Tibial nerve (tissue), 4 donors: ENCODE results near the gene CUL1.

ENCODE experiments used
- EP300 ChIP-seq, 2 donors: sonication (generic); formaldehyde crosslinking; IDR thresholded peaks; one replicate each; pipeline ENCODE4 v1.6.1; 2017; ENCODE audit warnings: antibody characterized with exemption in 2 of 2, mild to moderate bottlenecking in 1 of 2
- POLR2A ChIP-seq, 2 donors: fragments of 450-650 bp; IDR thresholded peaks; one replicate each; pipeline ENCODE4 v1.6.1; 2017; ENCODE audit warnings: antibody characterized with exemption in 2 of 2, mild to moderate bottlenecking in 2 of 2, moderate library complexity in 2 of 2
- TF ChIP-seq, protein P1 (sequence below), 5 experiments: fragments of 200-600 bp in 3 of 5; fragments of 450-650 bp in 2 of 5; sonication (generic) in 3 of 5; IDR thresholded peaks; one replicate each; pipeline ENCODE4 v1.5.1; 2016 to 2019; ENCODE audit warnings: antibody characterized with exemption in 5 of 5, mild to moderate bottlenecking in 3 of 5, moderate library complexity in 2 of 5

DNA sequence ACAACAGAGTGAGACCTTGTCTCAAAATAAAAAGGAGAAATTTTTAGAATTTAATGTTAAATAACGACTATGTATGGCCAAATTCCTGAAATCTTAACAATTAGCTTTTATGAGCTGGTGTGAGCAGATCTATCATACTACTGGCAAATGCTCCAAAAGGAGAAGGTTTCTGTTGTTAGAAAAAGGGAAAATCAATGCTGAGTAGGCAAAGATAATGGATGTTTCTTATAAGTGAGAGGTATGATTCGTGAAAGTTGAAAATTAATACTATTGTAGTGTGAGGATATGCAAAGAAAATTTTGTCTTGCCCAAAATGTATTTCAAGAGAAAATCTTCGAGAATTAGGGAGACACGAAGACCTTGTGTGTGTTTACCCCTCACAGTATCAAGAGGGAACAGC, 40.8 kb upstream of the CUL1 start:
- TF ChIP-seq POLR2A (IDR thresholded peaks at IDR 0.05) (no peak), EP300 (IDR thresholded peaks at IDR 0.05) (no peak)
- TF ChIP-seq, protein P1, sequence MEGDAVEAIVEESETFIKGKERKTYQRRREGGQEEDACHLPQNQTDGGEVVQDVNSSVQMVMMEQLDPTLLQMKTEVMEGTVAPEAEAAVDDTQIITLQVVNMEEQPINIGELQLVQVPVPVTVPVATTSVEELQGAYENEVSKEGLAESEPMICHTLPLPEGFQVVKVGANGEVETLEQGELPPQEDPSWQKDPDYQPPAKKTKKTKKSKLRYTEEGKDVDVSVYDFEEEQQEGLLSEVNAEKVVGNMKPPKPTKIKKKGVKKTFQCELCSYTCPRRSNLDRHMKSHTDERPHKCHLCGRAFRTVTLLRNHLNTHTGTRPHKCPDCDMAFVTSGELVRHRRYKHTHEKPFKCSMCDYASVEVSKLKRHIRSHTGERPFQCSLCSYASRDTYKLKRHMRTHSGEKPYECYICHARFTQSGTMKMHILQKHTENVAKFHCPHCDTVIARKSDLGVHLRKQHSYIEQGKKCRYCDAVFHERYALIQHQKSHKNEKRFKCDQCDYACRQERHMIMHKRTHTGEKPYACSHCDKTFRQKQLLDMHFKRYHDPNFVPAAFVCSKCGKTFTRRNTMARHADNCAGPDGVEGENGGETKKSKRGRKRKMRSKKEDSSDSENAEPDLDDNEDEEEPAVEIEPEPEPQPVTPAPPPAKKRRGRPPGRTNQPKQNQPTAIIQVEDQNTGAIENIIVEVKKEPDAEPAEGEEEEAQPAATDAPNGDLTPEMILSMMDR (IDR thresholded peaks at IDR 0.05): no peak
